ENCODE data around the gene SGCA. TPM values are rescaled to one million over a fixed set of nuclear protein-coding genes. Genes with fewer than 3 reads are reported as not detected.

Gene SGCA
- total RNA-seq, 1 donor = not detected

DNA sequence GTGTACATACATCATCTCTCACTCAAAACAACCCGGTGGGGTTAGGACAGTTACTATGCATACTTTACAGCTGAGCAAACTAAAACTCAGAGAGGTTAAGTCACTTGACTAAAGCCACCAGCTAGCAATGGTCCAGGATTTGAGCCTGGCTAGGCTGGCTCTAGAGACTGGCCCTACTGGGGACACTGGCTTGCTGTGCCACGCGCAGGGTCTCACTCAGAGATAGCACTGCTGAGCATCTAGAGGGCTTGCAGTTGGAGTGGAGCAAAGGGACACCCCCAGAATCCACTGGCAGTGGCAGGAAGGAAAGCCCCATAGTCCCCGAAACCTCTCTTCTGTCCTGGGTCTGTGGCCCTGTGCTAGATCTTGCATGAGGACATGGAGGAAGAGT lies 47.0 kb upstream of the SGCA start:
- Histone ChIP-seq H3K9me3 (ENCODE audit: low read depth, low read length) (no peaks in the 10 kb centered on the region), H3K27me3 (ENCODE audit: insufficient read depth, low read length) (peaks cover 6% of the 10 kb centered on the region), H3K4me1 (ENCODE audit: insufficient read depth, low read length) (peaks cover 5% of the 10 kb centered on the region), H4K20me1 (ENCODE audit: insufficient read depth, low read length) (no peaks in the 10 kb centered on the region), H3K27ac (ENCODE audit: low read depth, low read length) (no peak overlapping the region), H3K36me3 (ENCODE audit: insufficient read depth, low read length) (no peaks in the 10 kb centered on the region), H2AFZ (ENCODE audit: low read length) (no peak overlapping the region), H3K4me3 (ENCODE audit: insufficient read depth, low read length) (no peak overlapping the region), H3K79me2 (ENCODE audit: insufficient read depth, low read length) (no peaks in the 10 kb centered on the region), H3K4me2 (ENCODE audit: insufficient read depth, low read length) (no peak overlapping the region)
- TF ChIP-seq, protein P1, sequence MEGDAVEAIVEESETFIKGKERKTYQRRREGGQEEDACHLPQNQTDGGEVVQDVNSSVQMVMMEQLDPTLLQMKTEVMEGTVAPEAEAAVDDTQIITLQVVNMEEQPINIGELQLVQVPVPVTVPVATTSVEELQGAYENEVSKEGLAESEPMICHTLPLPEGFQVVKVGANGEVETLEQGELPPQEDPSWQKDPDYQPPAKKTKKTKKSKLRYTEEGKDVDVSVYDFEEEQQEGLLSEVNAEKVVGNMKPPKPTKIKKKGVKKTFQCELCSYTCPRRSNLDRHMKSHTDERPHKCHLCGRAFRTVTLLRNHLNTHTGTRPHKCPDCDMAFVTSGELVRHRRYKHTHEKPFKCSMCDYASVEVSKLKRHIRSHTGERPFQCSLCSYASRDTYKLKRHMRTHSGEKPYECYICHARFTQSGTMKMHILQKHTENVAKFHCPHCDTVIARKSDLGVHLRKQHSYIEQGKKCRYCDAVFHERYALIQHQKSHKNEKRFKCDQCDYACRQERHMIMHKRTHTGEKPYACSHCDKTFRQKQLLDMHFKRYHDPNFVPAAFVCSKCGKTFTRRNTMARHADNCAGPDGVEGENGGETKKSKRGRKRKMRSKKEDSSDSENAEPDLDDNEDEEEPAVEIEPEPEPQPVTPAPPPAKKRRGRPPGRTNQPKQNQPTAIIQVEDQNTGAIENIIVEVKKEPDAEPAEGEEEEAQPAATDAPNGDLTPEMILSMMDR (IDR thresholded peaks at IDR 0.05; ENCODE audit: extremely low read depth, low read depth, low read length) = no peak
- DNase-seq (ENCODE audit: insufficient read length, low spot score, missing footprints) = peak; percentile 68

DNA sequence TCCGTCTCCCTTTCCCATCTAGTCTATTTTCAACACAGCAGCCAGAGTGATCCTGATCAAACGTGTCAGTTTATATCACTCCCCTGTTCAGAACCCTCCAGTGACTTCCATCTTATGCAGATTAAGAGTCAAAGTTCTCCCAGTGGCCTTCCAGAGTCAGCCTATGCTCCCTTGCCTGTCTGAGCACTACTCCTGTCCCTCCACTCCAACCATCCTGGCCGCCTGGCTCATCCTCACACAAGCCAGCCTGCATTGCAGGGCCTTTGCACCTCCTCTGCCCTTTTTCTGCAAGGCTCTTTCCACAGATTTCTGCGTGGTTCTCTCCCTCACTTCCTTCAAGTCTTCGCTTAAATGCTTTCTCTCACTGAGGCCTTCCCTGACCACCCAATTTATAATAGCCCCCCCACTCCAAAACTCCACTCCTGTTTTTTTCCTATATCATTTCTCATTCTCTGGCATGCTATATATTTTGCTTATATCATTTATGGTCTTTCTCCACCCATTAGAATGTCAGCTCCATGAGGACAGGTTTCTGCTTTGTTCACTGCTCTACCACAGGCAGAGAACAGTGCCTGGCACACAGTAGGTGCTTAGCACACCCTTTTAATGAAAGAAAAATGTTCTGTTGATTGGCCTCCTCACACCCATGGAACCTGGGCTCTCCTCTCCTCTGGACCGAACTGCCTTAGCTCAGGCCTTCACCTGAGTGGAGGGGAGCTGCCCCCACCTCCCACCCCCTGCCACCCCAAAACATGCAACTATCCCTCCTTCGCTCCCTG lies 45.1 kb upstream of the SGCA start:
- DNase-seq (ENCODE audit: insufficient read length, low spot score, missing footprints) = peak; percentile 60
- no peaks in the 10 kb centered on the region for H3K79me2 ChIP-seq (ENCODE audit: insufficient read depth, low read length)
- H2AFZ ChIP-seq (ENCODE audit: low read length) = no peak overlapping the region
- no peak overlapping the region for H3K4me2 ChIP-seq (ENCODE audit: insufficient read depth, low read length)
- H4K20me1 ChIP-seq (ENCODE audit: insufficient read depth, low read length) = no peaks in the 10 kb centered on the region
- H3K4me3 ChIP-seq (ENCODE audit: insufficient read depth, low read length) = no peak overlapping the region
- H3K36me3 ChIP-seq (ENCODE audit: insufficient read depth, low read length) = no peaks in the 10 kb centered on the region
- TF ChIP-seq, protein P1 (IDR thresholded peaks at IDR 0.05; ENCODE audit: extremely low read depth, low read depth, low read length) = no peak
- H3K27ac ChIP-seq (ENCODE audit: low read depth, low read length) = no peak overlapping the region
- H3K4me1 ChIP-seq (ENCODE audit: insufficient read depth, low read length) = peaks cover 5% of the 10 kb centered on the region
- no peaks in the 10 kb centered on the region for H3K9me3 ChIP-seq (ENCODE audit: low read depth, low read length)
- peaks cover 6% of the 10 kb centered on the region for H3K27me3 ChIP-seq (ENCODE audit: insufficient read depth, low read length)

- no peak overlapping the region for H2AFZ ChIP-seq (ENCODE audit: low read length)
- TF ChIP-seq, protein P1 (IDR thresholded peaks at IDR 0.05; ENCODE audit: extremely low read depth, low read depth, low read length) = no peak
- H3K4me2 ChIP-seq (ENCODE audit: insufficient read depth, low read length) = no peak overlapping the region
- no peak overlapping the region for H3K4me3 ChIP-seq (ENCODE audit: insufficient read depth, low read length)
- H3K79me2 ChIP-seq (ENCODE audit: insufficient read depth, low read length) = no peaks in the 10 kb centered on the region
- no peaks in the 10 kb centered on the region for H3K27me3 ChIP-seq (ENCODE audit: insufficient read depth, low read length)
- H3K27ac ChIP-seq (ENCODE audit: low read depth, low read length) = no peak overlapping the region
- no peaks in the 10 kb centered on the region for H3K36me3 ChIP-seq (ENCODE audit: insufficient read depth, low read length)
- no peaks in the 10 kb centered on the region for H3K4me1 ChIP-seq (ENCODE audit: insufficient read depth, low read length)
- H4K20me1 ChIP-seq (ENCODE audit: insufficient read depth, low read length) = no peaks in the 10 kb centered on the region
- peak; percentile 72 for DNase-seq (ENCODE audit: insufficient read length, low spot score, missing footprints)
- no peaks in the 10 kb centered on the region for H3K9me3 ChIP-seq (ENCODE audit: low read depth, low read length)
Observed at GRCh38 chr17:50122945-50123344, 42.9 kb upstream of the SGCA start.

DNA sequence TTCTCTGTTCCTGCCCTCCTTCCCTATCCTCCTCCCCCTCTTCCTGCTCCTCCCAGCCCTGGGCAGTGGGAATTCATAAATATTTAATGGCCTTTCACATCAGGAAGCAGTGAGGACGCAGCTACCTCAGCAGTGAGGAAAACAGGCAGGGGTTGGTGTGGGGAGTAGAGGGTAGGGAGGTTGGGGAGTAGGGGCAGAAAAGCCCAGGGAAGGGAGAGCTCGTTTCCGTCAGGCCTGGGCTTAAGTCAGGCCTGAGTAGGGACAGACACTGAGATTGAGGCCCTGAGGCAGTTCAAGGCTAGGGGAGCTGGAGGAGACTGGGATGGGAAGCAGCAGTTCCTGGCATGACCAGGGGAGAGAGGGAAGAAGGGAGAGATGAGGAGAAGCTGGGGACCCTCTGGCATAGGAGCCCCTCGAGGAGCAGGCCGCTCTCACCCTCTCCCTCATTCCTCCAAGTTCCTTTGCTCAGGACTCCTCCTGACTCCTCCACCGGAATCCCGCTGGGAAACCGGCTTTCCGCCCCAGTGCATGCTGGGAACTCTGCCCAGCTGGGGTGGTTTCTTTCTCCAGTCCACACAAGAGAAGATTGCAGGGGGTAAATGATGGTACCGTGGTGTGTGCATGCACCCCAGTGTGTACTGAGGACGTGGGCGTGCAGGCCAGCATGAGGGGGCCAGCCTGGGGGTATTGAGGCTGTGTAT lies 42.0 kb upstream of the SGCA start:
- Histone ChIP-seq H3K27ac (ENCODE audit: low read depth, low read length) (no peak overlapping the region), H4K20me1 (ENCODE audit: insufficient read depth, low read length) (no peaks in the 10 kb centered on the region), H3K27me3 (ENCODE audit: insufficient read depth, low read length) (no peaks in the 10 kb centered on the region), H3K36me3 (ENCODE audit: insufficient read depth, low read length) (no peaks in the 10 kb centered on the region), H3K4me2 (ENCODE audit: insufficient read depth, low read length) (no peak overlapping the region), H3K79me2 (ENCODE audit: insufficient read depth, low read length) (no peaks in the 10 kb centered on the region), H3K4me1 (ENCODE audit: insufficient read depth, low read length) (no peaks in the 10 kb centered on the region), H3K4me3 (ENCODE audit: insufficient read depth, low read length) (no peak overlapping the region), H3K9me3 (ENCODE audit: low read depth, low read length) (no peaks in the 10 kb centered on the region), H2AFZ (ENCODE audit: low read length) (peak overlapping the region; percentile 64)
- DNase-seq (ENCODE audit: insufficient read length, low spot score, missing footprints) = peak; percentile 95
- TF ChIP-seq, protein P1 (IDR thresholded peaks at IDR 0.05; ENCODE audit: extremely low read depth, low read depth, low read length) = no peak

Data from osteoblast (primary cell).